Endothelial cell of umbilical vein (primary cell): ENCODE results near the gene ADARB2. TPM values are rescaled to one million over a fixed set of nuclear protein-coding genes. Genes with fewer than 3 reads are reported as not detected.

Experiments used
- BruUV-seq: library from RNA; stranded (reverse); fragments of 400-500 nt; replicated peaks from 2 replicates; lab custom pipeline; 2021; lab: Mats Ljungman, UMichigan
- CTCF ChIA-PET: fragments of 300-600, 350-600 bp; sonication (Branson Sonifier 250); formaldehyde crosslinking; loops from one replicate; lab custom pipeline; 2021; ENCODE audit warnings: antibody characterized with exemption, inconsistent platforms; lab: Charles Lee
- POLR2A ChIA-PET: fragments of 300-600, 350-600 bp; sonication (Branson Sonifier 250); formaldehyde crosslinking; loops from one replicate; lab custom pipeline; 2021; ENCODE audit warnings: antibody characterized with exemption, inconsistent platforms; lab: Charles Lee
- DNase-seq: peaks from one replicate; pipeline ENCODE4 v3.0.0-alpha.2; 2011; ENCODE audit warnings: low read depth, low spot score
- FAIRE-seq: peaks from 2 replicates; lab custom pipeline; 2011; peaks lifted over from hg19 to GRCh38; lab: Jason Lieb, UNC
- H2AFZ ChIP-seq: 2 replicates; pipeline ENCODE4 v1.6.0; 2012; ENCODE audit warnings: low read depth, low read length, control low read depth, inconsistent platforms
- H3K27ac ChIP-seq: 2 replicates; pipeline ENCODE4 v1.5.1; 2011; ENCODE audit warnings: low read depth, mild to moderate bottlenecking, control low read depth, low read length, moderate library complexity; ENCODE audit not compliant: insufficient read depth
- H3K27me3 ChIP-seq, 2 experiments: 2 replicates each; pipeline versions ENCODE4 v1.6.0 to v1.6.1; 2011; ENCODE audit warnings: low read length in 2 of 2, mixed read lengths in 1 of 2; ENCODE audit not compliant: control insufficient read depth in 2 of 2, insufficient read depth in 2 of 2
- H3K36me3 ChIP-seq, 2 experiments: 2 replicates in 1 of 2; 3 replicates in 1 of 2; pipeline ENCODE4 v1.5.1; 2011; ENCODE audit warnings: low read length in 2 of 2, mild to moderate bottlenecking in 1 of 2, moderate library complexity in 1 of 2; ENCODE audit not compliant: control insufficient read depth in 2 of 2, insufficient read depth in 2 of 2; ENCODE audit errors: extremely low read depth in 1 of 2
- H3K4me1 ChIP-seq: 3 replicates; pipeline ENCODE4 v1.5.1; 2011; ENCODE audit warnings: mild to moderate bottlenecking, low read length; ENCODE audit not compliant: control insufficient read depth, insufficient read depth; ENCODE audit errors: extremely low read depth
- H3K4me2 ChIP-seq: 2 replicates; pipeline ENCODE4 v1.6.1; 2011; ENCODE audit warnings: low read length, control low read depth, mixed read lengths; ENCODE audit not compliant: insufficient read depth
- H3K4me3 ChIP-seq, 3 experiments: fragments of 200-600 bp in 1 of 3; sonication (generic), shearing (Covaris generic) in 1 of 3; replicated peaks in 1 of 3; 2 replicates each; pipeline ENCODE4 v1.5.1; 2011 to 2016; ENCODE audit warnings: control low read depth in 3 of 3, low read length in 3 of 3, mild to moderate bottlenecking in 2 of 3, inconsistent platforms in 1 of 3, low read depth in 1 of 3, moderate library complexity in 1 of 3; ENCODE audit not compliant: insufficient read depth in 1 of 3
- H3K79me2 ChIP-seq: 2 replicates; pipeline ENCODE4 v1.6.0; 2012; ENCODE audit warnings: low read length, inconsistent platforms; ENCODE audit not compliant: control insufficient read depth, insufficient read depth
- H3K9ac ChIP-seq: replicated peaks from 2 replicates; pipeline ENCODE3; 2011; ENCODE audit warnings: low read length, control low read depth; ENCODE audit not compliant: insufficient read depth; ENCODE audit errors: extremely low read depth
- H3K9me1 ChIP-seq: replicated peaks from 3 replicates; pipeline ENCODE4 v1.6.0; 2011; ENCODE audit warnings: mild to moderate bottlenecking, low read length; ENCODE audit not compliant: control insufficient read depth, insufficient read depth; ENCODE audit errors: extremely low read depth
- H3K9me3 ChIP-seq: replicated peaks from 2 replicates; pipeline ENCODE4 v1.5.1; 2012; ENCODE audit warnings: low read length, inconsistent platforms; ENCODE audit not compliant: control insufficient read depth, insufficient read depth
- H4K20me1 ChIP-seq: replicated peaks from 2 replicates; pipeline ENCODE3; 2011; ENCODE audit warnings: mild to moderate bottlenecking, low read length; ENCODE audit not compliant: control insufficient read depth, insufficient read depth; ENCODE audit errors: extremely low read depth
- CTCF ChIP-seq, 2 donors: IDR thresholded peaks; 1 replicate in 1 of 2; 2 replicates in 1 of 2; pipeline ENCODE4 v1.5.1; 2011; ENCODE audit warnings: low read length in 2 of 2, mild to moderate bottlenecking in 2 of 2, moderate library complexity in 2 of 2, control low read depth in 1 of 2, inconsistent platforms in 1 of 2, low read depth in 1 of 2; ENCODE audit not compliant: insufficient read depth in 1 of 2; ENCODE audit errors: extremely low read depth in 1 of 2
- EZH2 ChIP-seq: IDR thresholded peaks from 2 replicates; pipeline ENCODE4 v1.6.1; 2012; ENCODE audit warnings: borderline replicate concordance, low read depth, mild to moderate bottlenecking, moderate library complexity, low read length, inconsistent platforms; ENCODE audit not compliant: severe bottlenecking
- FOS ChIP-seq: IDR thresholded peaks from 2 replicates; pipeline ENCODE4 v1.6.1; 2011; ENCODE audit warnings: mild to moderate bottlenecking, low read length, moderate library complexity, borderline replicate concordance; ENCODE audit not compliant: insufficient read depth
- GATA2 ChIP-seq: IDR thresholded peaks from 2 replicates; pipeline ENCODE4 v1.7.0; 2011; ENCODE audit warnings: low read depth, mild to moderate bottlenecking, moderate library complexity, mixed read lengths, low read length; ENCODE audit not compliant: insufficient read length, insufficient read depth
- JUN ChIP-seq: IDR thresholded peaks from 2 replicates; pipeline ENCODE4 v1.6.1; 2011; ENCODE audit warnings: borderline replicate concordance, low read depth; ENCODE audit not compliant: insufficient read length, insufficient read depth
- MYC ChIP-seq: IDR thresholded peaks from one replicate; pipeline ENCODE4 v1.6.1; 2011; ENCODE audit warnings: mild to moderate bottlenecking, low read depth, low read length
- POLR2A ChIP-seq: IDR thresholded peaks from 2 replicates; pipeline ENCODE4 v1.6.1; 2012; ENCODE audit warnings: low read depth, mild to moderate bottlenecking, control low read depth, low read length
- POLR2AphosphoS5 ChIP-seq: IDR thresholded peaks from 2 replicates; pipeline ENCODE4 v1.6.1; 2012; ENCODE audit warnings: low read depth, mild to moderate bottlenecking, control low read depth, low read length, moderate library complexity; ENCODE audit not compliant: insufficient read depth
- dilution Hi-C: fragments of 300-500 bp; cut with MboI; formaldehyde crosslinking; loops from one replicate; pipeline ENCODE4 v1.15.0; 2019; ENCODE audit warnings: low sequenced_read_pairs; ENCODE audit not compliant: extremely low pct_ligation_motif_present
- intact Hi-C: fragments of 100-400 bp; cut with micrococcal nuclease; formaldehyde crosslinking; loops from one replicate; pipeline ENCODE4 v1.10.0; 2022
- polyA plus RNA-seq, 4 experiments: library from polyadenylated mRNA; depleted of rRNA in 3 of 4; stranded (reverse) in 3 of 4; unstranded in 1 of 4; fragments of >200 nt; gene quantifications; 2 replicates each; pipeline versions ENCODE4 v1.2.1 to v1.2.3, GENCODE V29; 2011 to 2012; ENCODE audit warnings: missing spikeins in 1 of 4
- total RNA-seq: library from RNA; stranded (reverse); gene quantifications from 2 replicates; pipeline ENCODE4 v1.2.3, GENCODE V29; 2021
- TF ChIP-seq, protein P1 (sequence below): IDR thresholded peaks from 2 replicates; pipeline ENCODE4 v1.6.1; 2011; ENCODE audit not compliant: insufficient read depth, insufficient read length

ADARB2 gene
- total and polyA plus RNA-seq, 2 donors (not counting 3 experiments of a cell fraction or from before 2014, with no cell fraction given): not detected

DNA sequence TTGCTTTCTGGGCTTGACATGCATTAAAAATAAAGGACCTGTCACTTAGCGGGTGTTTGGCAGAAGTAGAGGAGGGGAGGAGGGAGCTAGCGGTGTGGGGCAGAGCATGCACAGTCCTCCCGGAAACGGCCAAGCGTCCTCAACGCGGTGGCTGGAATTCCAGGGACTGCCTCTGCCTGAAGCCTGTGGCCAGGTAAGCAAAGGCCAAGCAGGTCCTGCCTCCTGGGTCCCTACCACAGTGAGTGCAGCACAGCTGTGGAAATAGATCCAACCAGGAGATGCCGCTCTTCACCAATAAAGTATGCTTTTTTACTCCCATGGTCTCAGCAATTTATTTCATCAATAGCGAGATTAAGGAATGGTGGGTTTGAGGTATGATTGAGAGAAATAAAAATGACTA, 357.7 kb downstream of the ADARB2 start:
- Histone ChIP-seq H3K9me3 (peaks cover 2% of the 10 kb centered on the region), H3K79me2 (no peaks in the 10 kb centered on the region), H3K4me2 (no peak overlapping the region), H3K27ac (no peak overlapping the region), H3K27me3 (no peaks in the 10 kb centered on the region), H3K4me3 (no peak overlapping the region), H3K9me1 (no peaks in the 10 kb centered on the region), H3K36me3 (no peaks in the 10 kb centered on the region), H3K9ac (no peak overlapping the region), H4K20me1 (no peaks in the 10 kb centered on the region), H2AFZ (no peak overlapping the region), H3K4me1 (no peaks in the 10 kb centered on the region)
- ChIA-PET POLR2A (no interaction called here), CTCF (no interaction called here)
- no peak for DNase-seq
- dilution Hi-C loops (no loop called here), intact Hi-C loops (no loop called here)
- no peak for FAIRE-seq
- no TSS peak for BruUV-seq
- no peak for TF ChIP-seq FOS

GRCh38 chr10:1378473-1378872, 358.9 kb downstream of the ADARB2 start:
- DNase-seq: no peak
- H3K9me3 ChIP-seq: peaks cover 2% of the 10 kb centered on the region
- no peaks in the 10 kb centered on the region for H3K4me1 ChIP-seq
- no peak overlapping the region for H3K4me3 ChIP-seq
- intact Hi-C loops: no loop called here
- FAIRE-seq: no peak
- no peak for TF ChIP-seq EZH2
- TF ChIP-seq FOS: no peak
- no peak for TF ChIP-seq JUN
- TF ChIP-seq GATA2: no peak
- no peak for TF ChIP-seq CTCF (IDR thresholded peaks at IDR 0.05; ENCODE audit: extremely low read depth in 1 of 2, insufficient read depth in 1 of 2, low read depth in 1 of 2, low read length in 2 of 2)
- no peak for TF ChIP-seq MYC
- no peak for TF ChIP-seq POLR2A
- TF ChIP-seq, protein P1, sequence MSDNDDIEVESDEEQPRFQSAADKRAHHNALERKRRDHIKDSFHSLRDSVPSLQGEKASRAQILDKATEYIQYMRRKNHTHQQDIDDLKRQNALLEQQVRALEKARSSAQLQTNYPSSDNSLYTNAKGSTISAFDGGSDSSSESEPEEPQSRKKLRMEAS: no peak
- no peak for TF ChIP-seq POLR2AphosphoS5
- H3K36me3 ChIP-seq: no peaks in the 10 kb centered on the region
- no TSS peak for BruUV-seq
- no peak overlapping the region for H3K4me2 ChIP-seq
- no peaks in the 10 kb centered on the region for H4K20me1 ChIP-seq
- H2AFZ ChIP-seq: no peak overlapping the region
- H3K27ac ChIP-seq: no peak overlapping the region
- H3K9ac ChIP-seq: no peak overlapping the region
- CTCF ChIA-PET: no interaction called here
- dilution Hi-C loops: no loop called here
- POLR2A ChIA-PET: no interaction called here
- H3K9me1 ChIP-seq: no peaks in the 10 kb centered on the region
- H3K79me2 ChIP-seq: no peaks in the 10 kb centered on the region
- H3K27me3 ChIP-seq: no peaks in the 10 kb centered on the region
